GM11168 (cell line): ENCODE data around the gene ADAMTSL5.
"Not testable (repeated sequence)": the region's sequence is repeated elsewhere in the genome, so short reads cannot be mapped to it uniquely, and the experiment has no call there.

Experiments used
- in situ Hi-C: fragments of 300-500 bp; cut with MboI; formaldehyde crosslinking; loops from one replicate; pipeline ENCODE4 v1.12.0; 2022; ENCODE audit warnings: low sequenced_read_pairs; ENCODE audit not compliant: unreplicated experiment

The ADAMTSL5 gene

GRCh38 chr19:1499231-1499630 is 13.6 kb downstream of the ADAMTSL5 start:
- in situ Hi-C loops: not testable (repeated sequence)

- in situ Hi-C loops: no loop called here
Measured at GRCh38 chr19:1497578-1498235, 15.1 kb downstream of the ADAMTSL5 start.

- in situ Hi-C loops: no loop called here
Measured at GRCh38 chr19:1496714-1497577, 15.9 kb downstream of the ADAMTSL5 start.

- in situ Hi-C loops: no loop called here
Measured at GRCh38 chr19:1495799-1496713, 16.8 kb downstream of the ADAMTSL5 start.

- in situ Hi-C loops: no loop called here
Measured at GRCh38 chr19:1495051-1495798, 17.6 kb downstream of the ADAMTSL5 start.

GRCh38 chr19:1494115-1494815 is 18.6 kb downstream of the ADAMTSL5 start:
- in situ Hi-C loops: no loop called here

GRCh38 chr19:1492474-1493006 is 20.3 kb downstream of the ADAMTSL5 start:
- in situ Hi-C loops: no loop called here

GRCh38 chr19:1491849-1492170 is 21.0 kb downstream of the ADAMTSL5 start:
- in situ Hi-C loops: no loop called here

- in situ Hi-C loops: no loop called here
Measured at GRCh38 chr19:1491114-1491848, 21.5 kb downstream of the ADAMTSL5 start, which contains the start of gene REEP6. TSS of gene REEP6 (plus strand) at chr19:1491181. CDS start at chr19:1491270, 89 bp downstream.

- in situ Hi-C loops: no loop called here
Measured at GRCh38 chr19:1490311-1491113, 22.3 kb downstream of the ADAMTSL5 start, which contains the start of gene PCSK4. TSS of gene PCSK4 (minus strand) at chr19:1490350. CDS start at chr19:1490346, 4 bp downstream.

- in situ Hi-C loops: no loop called here
Measured at GRCh38 chr19:1489463-1490310, 23.1 kb downstream of the ADAMTSL5 start.

- in situ Hi-C loops: no loop called here
Measured at GRCh38 chr19:1488282-1488601, 24.6 kb downstream of the ADAMTSL5 start.

- in situ Hi-C loops: no loop called here
Measured at GRCh38 chr19:1487576-1488281, 25.1 kb downstream of the ADAMTSL5 start.

- in situ Hi-C loops: no loop called here
Measured at GRCh38 chr19:1486720-1487575, 25.9 kb downstream of the ADAMTSL5 start.

- in situ Hi-C loops: no loop called here
Measured at GRCh38 chr19:1483979-1484428, 28.8 kb downstream of the ADAMTSL5 start.
